Lower leg skin (tissue), 3 donors: ENCODE data around the gene ULBP3.

ENCODE experiments used
- CTCF ChIP-seq, 3 donors: fragments of 450-650 bp; IDR thresholded peaks; one replicate each; pipeline ENCODE4 v1.5.1; 2016; ENCODE audit warnings: antibody characterized with exemption in 3 of 3, mild to moderate bottlenecking in 3 of 3, moderate library complexity in 2 of 3
- POLR2A ChIP-seq, 2 donors: fragments of 450-650 bp; IDR thresholded peaks; one replicate each; pipeline ENCODE4 v1.6.1; 2016 to 2017; ENCODE audit warnings: antibody characterized with exemption in 2 of 2, mild to moderate bottlenecking in 1 of 2, moderate library complexity in 1 of 2

DNA sequence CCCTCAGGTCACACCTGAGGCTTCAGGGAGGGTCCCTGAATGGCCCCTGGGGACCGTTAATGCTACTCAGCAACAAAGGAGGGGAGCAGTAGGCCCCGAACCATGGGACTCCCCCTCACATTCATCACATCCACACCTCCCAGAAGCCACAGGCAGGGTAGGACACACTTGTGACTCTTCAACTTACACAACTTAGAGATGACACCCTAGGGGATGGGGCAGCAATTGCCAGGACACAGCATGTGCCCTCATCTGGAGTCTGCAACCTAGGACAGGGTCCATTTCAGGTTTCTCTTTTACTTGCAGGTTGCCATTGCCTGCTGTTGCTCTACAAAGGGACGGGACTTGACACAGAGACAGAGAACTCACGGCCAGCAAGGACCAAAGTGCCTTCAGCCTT lies 770 bp downstream of the ULBP3 start:
- TF ChIP-seq CTCF (IDR thresholded peaks at IDR 0.05), result no peak
- no peak for TF ChIP-seq POLR2A (IDR thresholded peaks at IDR 0.05)
